DMS 273 (cell line): ENCODE data around the gene FRMD4B.

Experiments used
- DNase-seq: peaks from one replicate; lab custom pipeline; 2025; ENCODE audit not compliant: unreplicated experiment; lab: John Stamatoyannopoulos, UW

The FRMD4B gene

GRCh38 chr3:69180869-69181591 is 204.9 kb downstream of the FRMD4B start:
- DNase-seq, result no peak

- no peak for DNase-seq
These were observed 206.0 kb downstream of the FRMD4B start for GRCh38 chr3:69179740-69180372.

DNA sequence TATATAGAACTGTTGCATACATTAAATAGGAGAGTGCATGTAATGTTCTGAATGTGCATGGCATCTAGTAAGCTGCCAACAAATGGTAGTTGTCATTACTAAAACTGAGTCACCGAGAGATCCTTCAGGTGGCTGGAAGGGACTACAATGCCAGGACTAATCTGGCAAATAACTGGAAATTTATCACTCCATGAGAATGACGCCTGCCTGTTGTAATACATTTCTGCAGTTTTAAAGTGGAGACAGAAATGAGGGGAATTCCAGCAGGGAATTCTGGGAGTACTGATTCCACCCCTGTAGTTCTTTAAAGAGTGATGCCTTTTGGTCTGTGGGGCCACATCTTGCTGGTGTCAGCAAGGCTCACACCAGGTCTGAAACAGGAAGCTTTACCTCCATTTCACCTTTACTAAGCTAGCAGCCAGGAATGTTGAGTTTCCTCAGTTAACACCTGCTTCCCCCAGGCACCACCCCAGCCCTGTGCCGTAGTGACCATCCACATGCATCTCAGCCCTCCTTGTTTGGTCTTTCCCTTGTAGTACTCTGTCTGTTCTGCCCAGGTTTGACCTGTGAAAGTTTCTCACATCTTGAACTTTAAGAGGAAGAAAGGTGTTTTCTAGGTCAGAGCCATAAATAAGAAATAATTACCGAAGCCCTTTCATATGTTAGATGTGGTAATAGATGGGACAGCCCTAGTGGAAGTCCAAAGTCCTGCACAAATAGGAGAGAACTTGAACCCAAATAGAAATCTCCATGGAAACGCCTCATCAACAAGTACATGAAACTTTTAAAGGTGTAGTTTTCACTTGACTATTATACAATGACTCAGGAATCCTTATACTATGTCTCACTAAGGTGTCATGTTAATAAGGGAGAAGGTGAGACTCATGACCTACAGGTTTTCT is 206.8 kb downstream of the FRMD4B start:
- no peak for DNase-seq

DNA sequence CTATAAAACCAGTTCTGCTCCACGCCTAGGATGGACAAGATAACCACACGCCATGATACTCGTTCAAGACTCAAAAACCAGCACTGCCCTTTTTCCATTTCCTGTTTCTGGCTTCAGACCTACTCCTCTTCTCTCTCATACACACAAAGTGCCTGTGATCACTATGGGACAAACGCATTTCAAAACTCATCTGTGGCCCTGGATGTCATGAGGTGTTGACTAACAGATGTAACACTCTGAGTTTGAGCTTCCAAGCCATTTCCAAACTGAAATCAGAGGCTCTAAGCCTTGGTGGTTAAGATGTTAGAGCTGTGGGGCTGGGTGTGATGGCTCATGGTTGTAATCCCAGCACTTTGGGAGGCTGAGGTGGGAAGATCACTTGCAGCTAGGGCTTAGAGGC is 207.8 kb downstream of the FRMD4B start:
- DNase-seq, result no peak

- peak; percentile 15 for DNase-seq
These were observed 210.8 kb downstream of the FRMD4B start for GRCh38 chr3:69174871-69175737.

GRCh38 chr3:69174445-69174844 is 211.4 kb downstream of the FRMD4B start:
- no peak for DNase-seq

GRCh38 chr3:69172058-69172457 is 213.8 kb downstream of the FRMD4B start:
- no peak for DNase-seq

- no peak for DNase-seq
These were observed 219.4 kb downstream of the FRMD4B start for GRCh38 chr3:69166446-69166845.

- no peak for DNase-seq
These were observed 220.1 kb downstream of the FRMD4B start for GRCh38 chr3:69165744-69166143.

GRCh38 chr3:69164296-69164695 is 221.6 kb downstream of the FRMD4B start:
- no peak for DNase-seq

GRCh38 chr3:69162308-69162980 is 223.4 kb downstream of the FRMD4B start:
- no peak for DNase-seq

- DNase-seq, result peak; percentile 66
These were observed 224.1 kb downstream of the FRMD4B start for GRCh38 chr3:69161587-69162307.

- DNase-seq, result no peak
These were observed 225.4 kb downstream of the FRMD4B start for GRCh38 chr3:69160525-69160924.

DNA sequence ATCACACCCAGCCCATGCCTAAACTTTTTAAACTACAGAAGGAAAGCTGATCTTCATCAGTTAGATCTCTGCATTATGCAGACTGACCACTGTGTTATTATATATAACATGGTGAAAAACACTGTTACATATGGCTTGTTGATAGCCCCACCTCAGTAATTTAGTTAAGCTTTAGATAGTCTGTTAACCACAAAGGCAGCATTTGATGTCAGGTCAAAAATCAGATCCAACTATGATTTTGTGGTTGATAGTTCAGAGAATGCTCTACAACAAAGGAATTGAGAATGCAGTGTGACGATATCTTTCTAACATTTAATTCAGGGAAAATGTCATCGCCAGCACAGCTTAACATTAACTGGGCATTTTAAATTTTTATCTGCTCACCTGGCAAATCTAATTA is 225.8 kb downstream of the FRMD4B start:
- no peak for DNase-seq

DNA sequence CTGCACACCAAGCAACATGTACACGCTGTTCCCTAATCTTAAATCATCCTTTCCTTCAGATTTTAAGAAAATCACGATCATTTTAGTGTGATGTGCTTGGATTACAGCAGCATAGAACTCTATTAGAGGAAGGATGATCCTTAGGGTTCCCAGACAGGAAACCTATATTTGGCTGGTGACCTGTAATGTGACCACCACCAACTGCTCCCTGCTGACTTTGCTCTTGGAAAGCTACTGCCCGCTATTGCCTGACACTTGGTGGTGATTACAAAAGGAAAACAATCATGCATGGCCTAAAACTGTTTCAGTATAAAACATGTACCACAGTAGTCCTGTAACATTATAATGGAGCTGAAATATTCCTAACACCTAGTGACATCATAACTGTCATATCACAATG is 236.3 kb downstream of the FRMD4B start:
- no peak for DNase-seq

GRCh38 chr3:69145688-69146087 is 240.2 kb downstream of the FRMD4B start:
- DNase-seq, result no peak

DNA sequence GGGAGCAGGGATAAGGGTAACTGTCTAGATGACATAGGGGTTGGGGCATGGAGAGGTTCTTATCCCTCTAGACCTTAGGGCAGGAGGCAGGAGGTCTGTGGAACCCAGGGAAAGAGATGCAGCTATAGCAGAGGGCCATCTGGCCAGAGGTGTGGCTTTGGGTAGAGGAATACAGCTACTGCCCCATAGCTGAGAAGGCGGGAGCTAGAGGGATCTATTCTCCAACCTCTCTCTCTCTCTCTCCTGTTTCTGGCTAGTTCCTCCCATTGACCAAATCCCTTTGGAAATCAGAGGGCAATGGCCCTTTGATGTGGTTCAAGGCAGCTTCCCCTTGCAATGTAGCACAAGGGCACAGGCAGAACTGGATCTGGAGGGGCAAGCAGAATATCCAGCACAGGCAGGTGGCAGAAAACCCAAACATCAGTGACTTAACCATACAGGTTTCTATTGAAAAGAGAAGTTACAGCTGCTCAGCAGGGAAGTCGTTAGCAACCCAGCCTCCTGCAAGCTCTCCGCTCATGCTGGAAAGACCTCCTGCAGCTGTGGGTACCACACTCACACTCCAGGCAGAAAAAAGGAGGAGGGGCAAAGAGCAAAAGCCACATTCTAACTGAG is 241.2 kb downstream of the FRMD4B start:
- peak; percentile 72 for DNase-seq

- DNase-seq, result peak; percentile 80
These were observed 242.3 kb downstream of the FRMD4B start for GRCh38 chr3:69143612-69144011.

GRCh38 chr3:69142797-69143454 is 243.0 kb downstream of the FRMD4B start:
- peak; percentile 22 for DNase-seq
